ENCODE data around the gene HDAC10. TPM values are rescaled to one million over a fixed set of nuclear protein-coding genes. Genes with fewer than 3 reads are reported as not detected.
A peak's percentile ranks its signal among the peaks of the same experiment; 100 is the strongest.

Gene HDAC10
- total and polyA plus RNA-seq, 10 of the 15 experiments (the other 5 are each of a cell fraction or from before 2014, with no cell fraction given) = 0.26 to 48.6 (median 5.0) TPM

- TF ChIP-seq NFYA (IDR thresholded peaks at IDR 0.05; ENCODE audit: borderline replicate concordance, low read depth, low read length) (no peak), BCLAF1 (IDR thresholded peaks at IDR 0.05) (no peak), POLR2A (IDR thresholded peaks at IDR 0.05; ENCODE audit: low read depth, low read length) (peak; percentile 32; the same call in 1 of the 2 replicates), SPI1 (IDR thresholded peaks at IDR 0.05; ENCODE audit: borderline replicate concordance, insufficient read depth, low read depth, low read length) (peak; percentile 80; the same call in 1 of the 2 replicates), GATAD2B (conservative IDR thresholded peaks at IDR 0.05; ENCODE audit: low read depth) (peak; percentile 48; the same call in 1 of the 2 replicates)
Measured at GRCh38 chr22:50293441-50294318, 42.6 kb upstream of the HDAC10 start (continued).

GRCh38 chr22:50292643-50293440 lies 41.8 kb upstream of the HDAC10 start:
- peak; percentile 69 for FAIRE-seq
- SMC1A ChIA-PET (ENCODE audit: uncharacterized antibody, unreplicated experiment) = interaction anchor here (0.6 to 2.9 kb wide), 2 partner anchors 12 to 274 kb away, joined by 3 to 21 read pairs; no protein-coding TSS in a partner anchor
- Histone ChIP-seq H3K27me3 (replicated peaks in 1 of 2; ENCODE audit: control insufficient read depth in 2 of 2, insufficient read depth in 2 of 2, low read length in 1 of 2) (no peaks in the 10 kb centered on the region), H3K4me3 (peak overlapping the region; percentile 19; the same call in 1 of the 2 replicates), H2AFZ (ENCODE audit: control insufficient read depth, low read depth, low read length) (no peak overlapping the region), H3K4me2 (ENCODE audit: control insufficient read depth, insufficient read depth) (peak overlapping the region; percentile 93), H4K20me1 (ENCODE audit: control insufficient read depth, insufficient read depth) (no peaks in the 10 kb centered on the region; the same call in none of the 2 replicates), H3K27ac (ENCODE audit: control insufficient read depth, insufficient read depth) (peak overlapping the region; percentile 70), H3K9ac (ENCODE audit: control insufficient read depth, insufficient read depth, low read length) (peak overlapping the region; percentile 34; the same call in 1 of the 2 replicates), H3K36me3 (ENCODE audit: control insufficient read depth in 2 of 2, insufficient read depth in 2 of 2, low read length in 1 of 2) (peaks cover 10 to 33% of the 10 kb centered on the region in 2 experiments; a peak in 3 of 4 replicates), H3K79me2 (ENCODE audit: control insufficient read depth, insufficient read depth, low read length) (peaks cover 55% of the 10 kb centered on the region), H3K9me3 (replicated peaks; ENCODE audit: control insufficient read depth, insufficient read depth, low read length) (no peaks in the 10 kb centered on the region), H3K4me1 (ENCODE audit: control insufficient read depth, insufficient read depth, low read length) (peaks cover 27% of the 10 kb centered on the region)
- in situ Hi-C loops (cut with MboI) (no loop called here), intact Hi-C loops (cut with micrococcal nuclease; ENCODE audit: unreplicated experiment) (no loop called here)
- TF ChIP-seq IKZF1 (conservative IDR thresholded peaks at IDR 0.05) (peak; percentile 12; the same call in 1 of the 2 replicates), TCF3 (IDR thresholded peaks at IDR 0.05; ENCODE audit: borderline replicate concordance, insufficient read depth, low read depth, low read length) (0 out of 2 replicates have a peak, but pooled peaks have one; percentile 14), BCL11A (IDR thresholded peaks at IDR 0.05; ENCODE audit: low read depth, low read length) (no peak)
- WGBS (ENCODE audit: insufficient coverage, insufficient replicate concordance, low lambda C conversion rate, missing lambda C conversion rate) = 18% methylated on average over 21 of the region's 29 CpGs
- POLR2A ChIA-PET = interaction anchor here (3.7 kb wide), 1 partner anchor 12 kb away, joined by 22 read pairs; no protein-coding TSS in a partner anchor
- no TSS peak for BruUV-seq (replicated peaks)
- ATAC-seq = peak; percentile 78
- CTCF ChIA-PET = interaction anchor here (1.0 to 2.5 kb wide), 2 partner anchors 10 to 16 kb away, joined by 4 to 12 read pairs; no protein-coding TSS in a partner anchor
- no peak for DNase-seq (ENCODE audit: low read depth, low spot score)
- RAD21 ChIA-PET (ENCODE audit: unreplicated experiment) = interaction anchor here (2.0 to 2.8 kb wide), 2 partner anchors 10 to 14 kb away, joined by 4 to 10 read pairs; no protein-coding TSS in a partner anchor

All from GM12878 (cell line).